Bronchial epithelial cell (primary cell): ENCODE data around the gene DSCAML1. TPM values are rescaled to one million over a fixed set of nuclear protein-coding genes. Genes with fewer than 3 reads are reported as not detected.

Experiments used
- DNase-seq: peaks from one replicate; pipeline ENCODE4 v3.0.0-alpha.2; 2010; ENCODE audit warnings: low read depth
- FAIRE-seq: peaks from 2 replicates; lab custom pipeline; 2011; peaks lifted over from hg19 to GRCh38; lab: Jason Lieb, UNC
- H3K27me3 ChIP-seq: 2 replicates; pipeline ENCODE4 v1.5.1; 2011; ENCODE audit warnings: low read length; ENCODE audit not compliant: control insufficient read depth, insufficient read depth
- H3K36me3 ChIP-seq: 2 replicates; pipeline ENCODE4 v1.5.1; 2011; ENCODE audit warnings: low read length; ENCODE audit not compliant: control insufficient read depth, insufficient read depth
- H3K4me3 ChIP-seq: 2 replicates; pipeline ENCODE4 v1.5.1; 2011; ENCODE audit warnings: mild to moderate bottlenecking, low read depth, low read length, control low read depth
- total RNA-seq: library from RNA; depleted of rRNA; stranded (reverse); fragments of >200 nt; gene quantifications from 2 replicates; pipeline ENCODE4 v1.2.1, GENCODE V29; 2014
- TF ChIP-seq, protein P1 (sequence below): IDR thresholded peaks from 2 replicates; pipeline ENCODE4 v1.5.1; 2011; ENCODE audit warnings: mild to moderate bottlenecking, moderate library complexity, low read length, control low read depth, inconsistent platforms; ENCODE audit not compliant: insufficient read depth, severe bottlenecking

Gene DSCAML1
- total RNA-seq, 1 donor from 2014 or later, result under 0.01 TPM

- TF ChIP-seq, protein P1, sequence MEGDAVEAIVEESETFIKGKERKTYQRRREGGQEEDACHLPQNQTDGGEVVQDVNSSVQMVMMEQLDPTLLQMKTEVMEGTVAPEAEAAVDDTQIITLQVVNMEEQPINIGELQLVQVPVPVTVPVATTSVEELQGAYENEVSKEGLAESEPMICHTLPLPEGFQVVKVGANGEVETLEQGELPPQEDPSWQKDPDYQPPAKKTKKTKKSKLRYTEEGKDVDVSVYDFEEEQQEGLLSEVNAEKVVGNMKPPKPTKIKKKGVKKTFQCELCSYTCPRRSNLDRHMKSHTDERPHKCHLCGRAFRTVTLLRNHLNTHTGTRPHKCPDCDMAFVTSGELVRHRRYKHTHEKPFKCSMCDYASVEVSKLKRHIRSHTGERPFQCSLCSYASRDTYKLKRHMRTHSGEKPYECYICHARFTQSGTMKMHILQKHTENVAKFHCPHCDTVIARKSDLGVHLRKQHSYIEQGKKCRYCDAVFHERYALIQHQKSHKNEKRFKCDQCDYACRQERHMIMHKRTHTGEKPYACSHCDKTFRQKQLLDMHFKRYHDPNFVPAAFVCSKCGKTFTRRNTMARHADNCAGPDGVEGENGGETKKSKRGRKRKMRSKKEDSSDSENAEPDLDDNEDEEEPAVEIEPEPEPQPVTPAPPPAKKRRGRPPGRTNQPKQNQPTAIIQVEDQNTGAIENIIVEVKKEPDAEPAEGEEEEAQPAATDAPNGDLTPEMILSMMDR, result no peak
- DNase-seq (no peak), FAIRE-seq (no peak)
- Histone ChIP-seq H3K36me3 (no peaks in the 10 kb centered on the region), H3K4me3 (no peak overlapping the region), H3K27me3 (no peaks in the 10 kb centered on the region)
These were observed 105.5 kb downstream of the DSCAML1 start for GRCh38 chr11:117691516-117691915.

DNA sequence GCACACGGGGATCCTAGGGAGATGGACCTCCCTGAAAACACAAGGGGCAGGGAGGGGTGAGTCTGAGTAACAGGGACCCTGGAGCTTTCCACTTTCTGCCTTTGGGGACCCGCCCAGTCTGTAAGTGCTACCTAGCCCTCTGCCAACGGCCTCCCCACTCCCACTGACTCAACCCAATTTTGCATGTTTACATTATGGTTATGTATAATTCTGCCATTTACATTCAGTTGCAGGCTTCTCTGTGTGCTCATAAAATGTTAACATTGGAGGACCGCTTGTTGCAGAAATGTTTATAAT, 105.8 kb downstream of the DSCAML1 start:
- no peaks in the 10 kb centered on the region for H3K27me3 ChIP-seq
- H3K4me3 ChIP-seq, result no peak overlapping the region
- DNase-seq (no peak), FAIRE-seq (no peak)
- H3K36me3 ChIP-seq, result no peaks in the 10 kb centered on the region
- TF ChIP-seq, protein P1, result no peak

DNA sequence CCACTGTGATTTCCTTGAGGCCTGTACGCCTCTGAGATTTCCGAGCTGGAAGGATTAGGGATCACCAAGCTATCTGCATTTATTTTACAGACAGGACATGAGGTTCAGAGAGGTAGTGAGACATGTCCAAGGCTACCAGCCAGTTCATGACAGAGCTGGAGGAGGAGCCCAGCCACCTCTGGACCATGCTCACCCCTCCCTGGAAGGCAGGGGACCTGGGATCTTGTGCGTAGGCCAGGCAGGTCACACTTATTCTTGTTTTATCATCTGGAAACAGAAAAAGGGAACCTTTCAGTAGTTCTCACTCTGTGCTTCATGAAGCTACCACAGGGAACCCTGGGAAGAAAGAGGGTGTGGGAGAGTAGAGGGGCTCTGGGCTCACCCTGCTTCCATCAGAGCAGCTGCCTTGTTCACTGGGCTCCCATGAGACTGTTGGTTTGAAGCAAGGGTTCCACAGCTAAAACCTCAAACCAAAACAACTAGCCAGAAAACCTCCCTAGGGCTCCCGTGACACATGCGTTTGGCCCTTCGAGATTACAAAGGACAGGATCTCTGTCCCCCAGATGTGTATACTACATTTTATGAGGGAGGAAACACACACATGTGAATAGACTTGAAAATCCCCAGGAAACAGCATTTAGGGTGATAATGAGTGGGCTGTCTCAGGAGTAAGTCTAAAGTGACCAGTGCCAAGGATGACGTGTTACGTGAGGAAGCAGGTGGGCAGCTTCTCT, 106.4 kb downstream of the DSCAML1 start:
- TF ChIP-seq, protein P1, result no peak
- Histone ChIP-seq H3K4me3 (no peak overlapping the region), H3K27me3 (no peaks in the 10 kb centered on the region), H3K36me3 (no peaks in the 10 kb centered on the region)
- FAIRE-seq (no peak), DNase-seq (no peak)

- FAIRE-seq, result no peak
- Histone ChIP-seq H3K4me3 (no peak overlapping the region), H3K36me3 (no peaks in the 10 kb centered on the region), H3K27me3 (no peaks in the 10 kb centered on the region)
- TF ChIP-seq, protein P1, result no peak
- DNase-seq, result no peak
These were observed 108.7 kb downstream of the DSCAML1 start for GRCh38 chr11:117688255-117688797.

DNA sequence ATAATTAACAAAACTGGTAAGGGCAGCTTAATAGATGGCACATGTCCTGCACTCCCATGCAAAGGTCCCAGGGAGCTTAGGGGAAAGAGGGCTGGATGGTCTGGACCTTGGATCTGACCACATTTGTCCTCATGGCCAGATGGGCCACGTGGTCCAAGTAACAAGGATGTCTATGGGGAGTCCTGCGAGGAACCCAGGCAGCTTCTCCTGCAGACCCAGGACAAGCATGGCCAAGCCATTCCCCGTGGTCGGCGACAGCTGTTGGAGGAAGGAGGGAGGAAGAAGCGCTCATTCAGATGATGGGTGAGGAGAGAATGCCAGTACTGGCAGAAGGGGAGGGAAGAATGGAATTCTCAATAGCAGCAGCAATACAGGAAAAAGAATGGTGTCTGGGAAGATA, 109.2 kb downstream of the DSCAML1 start:
- TF ChIP-seq, protein P1, result no peak
- FAIRE-seq, result no peak
- H3K4me3 ChIP-seq, result no peak overlapping the region
- no peak for DNase-seq
- no peaks in the 10 kb centered on the region for H3K36me3 ChIP-seq
- no peaks in the 10 kb centered on the region for H3K27me3 ChIP-seq
